Activated naive CD4-positive, alpha-beta T cell treated with anti-CD3 and anti-CD28 coated beads for 36 hours (primary cell): ENCODE measurements around the gene RIT2. TPM values are rescaled to one million over a fixed set of nuclear protein-coding genes. Genes with fewer than 3 reads are reported as not detected.

ENCODE experiments used
- CTCF ChIA-PET: fragments of 350-600 bp; sonication (Branson Sonifier 250); formaldehyde crosslinking; loops from one replicate; lab custom pipeline; 2021; ENCODE audit warnings: antibody characterized with exemption; lab: Charles Lee
- DNase-seq: peaks from one replicate; pipeline ENCODE4 v3.0.0-alpha.2; 2020
- H3K27ac Mint-ChIP-seq: one replicate; pipeline ENCODE4 v1.8.0; 2021; ENCODE audit warnings: mild to moderate bottlenecking, mixed read lengths
- H3K27me3 Mint-ChIP-seq: one replicate; pipeline ENCODE4 v1.8.0; 2021; ENCODE audit warnings: low read depth, mixed read lengths
- H3K36me3 Mint-ChIP-seq: one replicate; pipeline ENCODE4 v1.8.0; 2021; ENCODE audit warnings: low read depth, mixed read lengths
- H3K4me1 Mint-ChIP-seq: one replicate; pipeline ENCODE4 v1.8.0; 2021; ENCODE audit warnings: low read depth, mixed read lengths
- H3K4me3 Mint-ChIP-seq: one replicate; pipeline ENCODE4 v1.8.0; 2021; ENCODE audit warnings: mild to moderate bottlenecking, moderate library complexity, mixed read lengths
- H3K9me3 Mint-ChIP-seq: one replicate; pipeline ENCODE4 v1.8.0; 2021; ENCODE audit warnings: mixed read lengths
- intact Hi-C: fragments of 100-400 bp; cut with micrococcal nuclease; formaldehyde crosslinking; loops from one replicate; pipeline ENCODE4 v1.15.1; 2023
- total RNA-seq, 2 experiments: library from RNA; stranded (reverse); gene quantifications; one replicate each; pipeline ENCODE4 v1.2.3, GENCODE V29; 2021

RIT2 gene
- total RNA-seq, 2 experiments from 2014 or later = not detected

DNA sequence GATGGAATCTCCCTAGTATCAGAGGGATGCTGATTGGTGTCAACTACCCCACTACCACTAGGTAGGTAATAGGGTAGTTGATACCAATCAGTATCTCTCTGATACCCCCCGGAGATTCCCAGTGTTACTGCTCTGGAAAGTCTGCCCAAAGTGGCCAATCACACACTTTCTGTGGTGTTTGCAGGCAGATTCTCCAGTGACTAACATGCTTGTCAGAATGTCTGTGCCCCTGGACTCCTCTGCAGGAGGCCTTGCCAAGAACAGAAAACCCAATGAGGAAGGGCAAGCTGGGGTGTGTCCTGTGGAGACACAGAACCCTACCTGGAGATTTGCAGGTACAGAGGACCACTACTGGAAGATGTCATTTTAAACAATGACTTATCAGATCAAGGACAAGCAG, 135.1 kb downstream of the RIT2 start:
- Mint-ChIP-seq H3K27me3 (no peaks in the 10 kb centered on the region), H3K9me3 (peaks cover 3% of the 10 kb centered on the region), H3K36me3 (no peaks in the 10 kb centered on the region), H3K27ac (no peak overlapping the region), H3K4me3 (no peak overlapping the region), H3K4me1 (no peaks in the 10 kb centered on the region)
- intact Hi-C loops = no loop called here
- DNase-seq = no peak
- CTCF ChIA-PET = no interaction called here

DNA sequence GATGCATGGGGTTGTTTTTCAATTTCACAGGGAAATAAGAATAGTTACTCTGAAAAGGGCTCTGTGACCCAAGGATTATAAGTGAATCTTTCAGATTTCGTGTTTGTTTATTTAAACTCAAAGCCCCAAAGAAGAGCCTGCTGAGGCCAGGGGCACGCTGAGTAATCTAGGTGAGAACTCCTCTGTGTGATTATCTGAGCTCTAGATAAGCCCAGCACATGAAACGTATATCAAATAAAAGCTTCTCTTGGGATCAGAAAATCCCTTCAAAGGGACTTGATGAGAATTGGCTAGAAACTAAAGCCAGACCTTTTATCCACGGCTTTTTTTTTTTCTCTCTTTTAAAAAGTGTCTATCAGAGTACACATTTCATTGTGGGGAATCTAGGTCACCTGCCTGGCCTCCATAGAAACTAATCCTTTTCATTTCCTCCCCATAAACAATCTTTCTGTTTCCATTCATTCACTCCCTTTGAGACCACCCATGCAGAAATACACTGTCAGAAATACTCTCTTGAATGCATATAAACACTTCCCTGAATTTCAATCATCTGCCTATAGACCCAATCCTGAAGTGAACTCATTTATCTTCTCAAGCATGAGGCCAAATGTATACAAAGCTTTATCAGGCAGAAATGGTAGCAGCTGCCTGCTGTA, 137.4 kb downstream of the RIT2 start:
- CTCF ChIA-PET = no interaction called here
- Mint-ChIP-seq H3K4me3 (no peak overlapping the region), H3K27ac (no peak overlapping the region), H3K36me3 (no peaks in the 10 kb centered on the region), H3K9me3 (peaks cover 3% of the 10 kb centered on the region), H3K27me3 (no peaks in the 10 kb centered on the region), H3K4me1 (no peaks in the 10 kb centered on the region)
- intact Hi-C loops = no loop called here
- DNase-seq = no peak

DNA sequence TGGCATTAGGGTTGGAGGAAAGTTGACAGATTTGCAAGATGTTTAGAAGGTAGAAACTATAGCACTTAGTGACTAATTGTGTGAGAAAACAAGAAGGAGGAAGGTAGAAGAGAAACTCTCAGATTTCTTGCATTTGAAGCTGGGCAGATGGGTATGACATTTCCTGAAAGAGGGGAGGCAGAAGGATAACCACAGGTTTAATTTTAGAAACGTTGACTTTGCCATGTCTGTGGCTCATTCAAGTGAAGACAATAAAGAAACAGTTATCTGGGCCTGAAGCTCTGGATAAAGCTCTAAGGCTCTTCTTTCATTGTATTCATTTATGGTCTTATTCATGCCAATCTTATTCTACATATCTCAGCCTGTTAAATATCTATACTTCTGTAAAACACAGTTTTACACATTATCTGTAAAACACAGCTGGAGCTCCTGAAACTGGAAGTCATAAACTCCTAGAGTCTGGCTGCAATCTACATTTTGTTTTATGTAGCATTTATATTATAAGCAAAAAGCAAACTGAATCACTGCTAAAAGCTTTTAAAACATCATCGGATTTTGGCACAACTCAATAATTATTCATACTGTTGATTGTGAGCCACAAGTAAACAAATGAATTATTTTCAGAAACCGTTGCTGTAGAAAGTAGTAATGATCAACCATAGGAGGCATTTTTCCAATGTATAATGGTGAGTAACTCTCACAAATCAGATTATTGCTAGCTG, 138.5 kb downstream of the RIT2 start:
- no peak for DNase-seq
- CTCF ChIA-PET = no interaction called here
- H3K27me3 Mint-ChIP-seq = no peaks in the 10 kb centered on the region
- intact Hi-C loops = no loop called here
- peaks cover 3% of the 10 kb centered on the region for H3K9me3 Mint-ChIP-seq
- H3K4me1 Mint-ChIP-seq = no peaks in the 10 kb centered on the region
- H3K36me3 Mint-ChIP-seq = no peaks in the 10 kb centered on the region
- no peak overlapping the region for H3K4me3 Mint-ChIP-seq
- no peak overlapping the region for H3K27ac Mint-ChIP-seq

DNA sequence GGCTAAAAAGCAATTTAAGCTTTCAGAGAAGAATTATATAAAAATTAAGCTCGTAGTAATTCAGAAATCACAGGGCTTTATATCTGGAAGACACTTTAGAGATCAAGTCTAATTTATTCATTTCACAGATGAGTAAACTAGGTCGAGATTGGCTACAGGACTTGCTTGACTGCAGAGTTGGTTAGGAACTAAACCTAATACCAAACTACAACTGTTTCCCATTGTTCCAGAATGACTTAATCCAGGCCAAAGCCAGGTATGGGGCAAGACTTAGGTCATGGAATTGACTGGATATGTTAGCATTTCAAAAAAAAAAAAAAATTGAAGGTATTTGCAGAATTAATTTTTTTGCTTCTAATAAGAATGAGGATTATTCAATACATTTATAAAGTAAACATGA, 146.1 kb downstream of the RIT2 start:
- no peak overlapping the region for H3K4me3 Mint-ChIP-seq

DNA sequence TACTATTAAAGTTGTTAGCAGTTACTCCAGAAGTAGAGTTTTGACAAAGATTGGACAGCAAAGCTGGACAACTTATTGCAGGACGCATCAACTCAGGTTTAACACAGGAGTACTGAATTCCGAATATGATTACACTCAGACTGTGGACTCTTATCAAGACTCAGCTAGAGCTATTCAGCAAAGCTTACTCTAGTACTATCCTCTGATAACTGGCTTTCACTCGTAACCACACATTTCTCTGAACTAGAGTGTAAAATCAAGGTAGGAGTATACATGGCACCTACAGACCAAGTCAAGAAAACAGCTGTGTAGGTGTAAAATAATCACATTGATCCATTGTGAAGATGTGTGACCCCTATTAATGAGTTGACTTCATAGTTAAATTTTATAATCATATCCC, 154.2 kb downstream of the RIT2 start:
- intact Hi-C loops = no loop called here
- Mint-ChIP-seq H3K36me3 (no peaks in the 10 kb centered on the region), H3K9me3 (no peaks in the 10 kb centered on the region)

More for the DNA sequence above, 146.1 kb downstream of the RIT2 start:
- no peaks in the 10 kb centered on the region for H3K36me3 Mint-ChIP-seq
- intact Hi-C loops = no loop called here
- CTCF ChIA-PET = no interaction called here
- H3K27ac Mint-ChIP-seq = no peak overlapping the region
- no peak for DNase-seq
- H3K4me1 Mint-ChIP-seq = no peaks in the 10 kb centered on the region
- H3K27me3 Mint-ChIP-seq = no peaks in the 10 kb centered on the region
- H3K9me3 Mint-ChIP-seq = no peaks in the 10 kb centered on the region

DNA sequence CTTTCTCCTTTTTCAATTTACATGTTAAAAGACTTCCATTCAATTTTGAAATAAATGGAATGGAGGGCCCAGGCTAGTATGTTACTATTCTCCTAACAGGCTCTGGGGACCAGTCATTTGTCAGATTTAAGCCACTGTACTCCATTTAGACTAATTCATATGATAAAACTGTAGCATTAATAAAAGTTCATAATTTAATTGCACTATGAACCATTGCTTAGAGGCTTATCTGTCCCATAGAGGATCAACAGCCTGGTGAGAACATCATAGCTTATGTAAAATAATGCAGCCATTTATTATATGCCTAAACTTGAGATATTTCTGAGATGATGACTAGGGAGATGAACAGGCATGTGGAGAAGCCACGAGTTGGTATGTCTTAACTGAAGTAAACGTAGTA, 156.0 kb downstream of the RIT2 start:
- Mint-ChIP-seq H3K4me3 (no peak overlapping the region), H3K27me3 (no peaks in the 10 kb centered on the region), H3K27ac (no peak overlapping the region), H3K36me3 (no peaks in the 10 kb centered on the region), H3K9me3 (peaks cover 3% of the 10 kb centered on the region), H3K4me1 (no peaks in the 10 kb centered on the region)
- CTCF ChIA-PET = no interaction called here
- DNase-seq = no peak
- intact Hi-C loops = no loop called here

More for the DNA sequence above, 154.2 kb downstream of the RIT2 start:
- DNase-seq = no peak
- H3K4me3 Mint-ChIP-seq = no peak overlapping the region
- no peak overlapping the region for H3K27ac Mint-ChIP-seq
- CTCF ChIA-PET = no interaction called here
- H3K4me1 Mint-ChIP-seq = no peaks in the 10 kb centered on the region
- H3K27me3 Mint-ChIP-seq = no peaks in the 10 kb centered on the region

DNA sequence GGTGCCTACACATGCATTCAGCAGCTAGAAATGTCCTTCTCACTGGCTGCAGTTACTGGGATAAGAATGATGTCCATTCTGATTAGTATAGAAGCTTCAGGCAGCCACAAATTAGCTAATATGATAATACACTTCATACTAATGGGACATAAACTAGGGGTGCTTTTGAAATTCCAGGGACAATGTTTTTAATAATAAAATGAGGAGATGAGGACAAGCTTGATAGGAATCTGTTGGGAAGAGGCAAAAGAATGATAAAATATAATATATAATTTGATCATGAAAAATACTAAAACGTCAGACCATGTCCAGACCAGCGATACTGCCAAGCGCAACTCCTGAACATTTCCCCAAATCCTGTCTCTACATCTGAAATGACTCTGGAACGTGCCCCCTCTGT, 157.1 kb downstream of the RIT2 start:
- CTCF ChIA-PET = no interaction called here
- DNase-seq = no peak
- Mint-ChIP-seq H3K36me3 (no peaks in the 10 kb centered on the region), H3K27ac (no peak overlapping the region), H3K4me1 (no peaks in the 10 kb centered on the region), H3K27me3 (no peaks in the 10 kb centered on the region), H3K4me3 (no peak overlapping the region), H3K9me3 (peaks cover 3% of the 10 kb centered on the region)
- intact Hi-C loops = no loop called here

DNA sequence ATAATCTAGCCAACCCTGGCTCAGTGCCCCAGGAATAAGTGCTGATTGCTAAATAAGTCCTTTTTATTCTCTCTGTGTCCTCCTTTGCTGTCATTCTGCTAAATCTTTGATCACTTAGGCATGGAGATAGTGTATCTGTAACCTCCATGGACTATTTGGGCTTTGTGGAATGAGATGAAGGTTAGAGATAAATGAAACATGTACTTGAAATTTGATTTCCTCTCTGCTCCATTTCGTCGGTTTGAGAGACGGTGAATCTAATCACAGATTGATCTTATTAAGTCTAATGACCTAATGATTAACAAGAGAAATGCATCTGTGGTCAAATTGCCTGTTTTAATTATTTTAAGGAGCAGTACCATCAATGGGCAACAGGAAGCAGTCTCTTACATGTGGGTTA, 159.2 kb downstream of the RIT2 start:
- no peak overlapping the region for H3K4me3 Mint-ChIP-seq
- no peaks in the 10 kb centered on the region for H3K27me3 Mint-ChIP-seq
- no peak overlapping the region for H3K27ac Mint-ChIP-seq
- no peak for DNase-seq
- H3K9me3 Mint-ChIP-seq = peaks cover 3% of the 10 kb centered on the region
- CTCF ChIA-PET = no interaction called here
- intact Hi-C loops = no loop called here
- no peaks in the 10 kb centered on the region for H3K4me1 Mint-ChIP-seq
- no peaks in the 10 kb centered on the region for H3K36me3 Mint-ChIP-seq

DNA sequence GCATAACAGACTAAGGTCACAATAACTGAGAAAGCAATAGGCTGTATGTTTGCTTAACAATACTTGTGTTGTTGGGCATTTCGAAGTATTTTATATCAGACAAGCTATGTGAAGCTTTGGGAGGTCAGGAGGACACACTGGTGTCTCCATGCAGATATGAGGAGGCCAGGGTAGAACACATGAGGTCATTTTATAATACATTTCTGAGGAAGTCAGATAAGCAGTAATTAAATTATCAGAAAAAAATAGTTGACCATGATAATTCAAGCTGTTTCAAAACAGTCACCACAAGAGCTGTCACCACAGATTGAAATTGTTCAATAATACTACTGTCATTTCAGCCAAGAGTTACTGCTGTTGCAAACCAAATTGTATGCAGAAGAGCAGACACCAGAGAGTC, 160.6 kb downstream of the RIT2 start:
- H3K4me3 Mint-ChIP-seq = no peak overlapping the region
- no peak overlapping the region for H3K27ac Mint-ChIP-seq
- CTCF ChIA-PET = interaction anchor here (0.6 kb wide), 2 partner anchors 31 to 68 kb away, joined by 4 to 5 read pairs; no protein-coding TSS in a partner anchor
- no peaks in the 10 kb centered on the region for H3K4me1 Mint-ChIP-seq
- no peak for DNase-seq
- no peaks in the 10 kb centered on the region for H3K36me3 Mint-ChIP-seq
- intact Hi-C loops = no loop called here
- H3K9me3 Mint-ChIP-seq = peaks cover 6% of the 10 kb centered on the region
- H3K27me3 Mint-ChIP-seq = no peaks in the 10 kb centered on the region

DNA sequence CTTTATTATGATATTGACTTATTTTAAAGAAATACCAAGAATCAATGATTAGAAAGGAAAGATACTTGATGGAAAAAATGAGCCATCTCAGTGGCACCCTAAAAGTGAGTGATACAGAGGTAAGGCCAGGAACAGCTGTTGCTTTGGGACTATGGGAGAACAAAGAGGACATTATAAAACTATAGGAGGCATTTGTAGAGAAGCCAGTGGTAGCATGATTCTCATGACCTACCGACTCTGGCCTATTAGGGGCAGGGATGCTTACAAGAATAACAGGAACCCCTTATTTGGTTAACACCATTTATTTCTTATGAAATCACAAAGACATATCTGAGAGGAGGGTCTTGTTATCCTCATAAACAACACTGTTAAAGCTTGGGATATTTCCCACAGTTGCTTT, 162.2 kb downstream of the RIT2 start:
- Mint-ChIP-seq H3K36me3 (no peaks in the 10 kb centered on the region), H3K27ac (no peak overlapping the region), H3K27me3 (no peaks in the 10 kb centered on the region), H3K4me3 (no peak overlapping the region), H3K4me1 (no peaks in the 10 kb centered on the region), H3K9me3 (peaks cover 7% of the 10 kb centered on the region)
- CTCF ChIA-PET = no interaction called here
- intact Hi-C loops = no loop called here
- DNase-seq = no peak

DNA sequence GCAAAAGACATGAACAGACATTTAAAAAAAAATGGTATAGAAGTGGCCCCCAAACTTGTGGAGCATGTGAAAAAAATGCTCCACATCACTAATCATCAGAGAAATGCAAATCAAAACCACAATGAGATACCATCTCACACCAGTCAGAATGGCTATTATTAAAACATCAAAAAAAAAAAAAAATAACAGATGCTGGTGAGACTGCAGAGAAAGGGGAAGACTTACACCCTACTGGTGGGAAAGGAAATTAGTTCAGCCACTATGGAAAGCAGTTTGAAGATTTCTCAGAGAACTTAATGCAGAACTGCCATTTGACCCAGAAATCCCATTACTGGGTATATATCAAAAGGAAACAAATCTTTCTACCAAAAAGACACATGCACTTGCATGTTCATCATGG, 164.8 kb downstream of the RIT2 start:
- H3K9me3 Mint-ChIP-seq = peaks cover 7% of the 10 kb centered on the region
- no peaks in the 10 kb centered on the region for H3K27me3 Mint-ChIP-seq
- H3K4me1 Mint-ChIP-seq = no peaks in the 10 kb centered on the region
- CTCF ChIA-PET = no interaction called here
- no peak for DNase-seq
- no peak overlapping the region for H3K4me3 Mint-ChIP-seq
- no peak overlapping the region for H3K27ac Mint-ChIP-seq
- intact Hi-C loops = no loop called here
- H3K36me3 Mint-ChIP-seq = no peaks in the 10 kb centered on the region

DNA sequence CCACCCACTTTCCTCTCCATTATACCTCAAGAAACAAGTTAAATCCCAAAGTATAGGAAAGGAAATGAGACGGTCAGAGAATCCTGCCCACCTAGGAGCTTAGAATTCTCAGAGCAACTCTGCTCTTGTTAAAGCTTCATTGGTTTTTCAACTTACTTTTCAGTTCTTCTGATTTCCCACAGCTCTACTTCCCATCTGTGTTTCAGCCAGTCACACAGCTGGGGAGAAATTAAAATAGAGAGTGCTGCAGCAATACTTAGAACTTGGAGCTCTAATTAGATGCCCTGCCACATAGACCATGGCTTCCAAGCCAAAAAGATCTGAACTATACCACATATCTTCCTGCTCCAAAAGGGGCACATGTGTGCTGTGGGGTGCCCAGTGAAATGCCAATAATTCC, 166.7 kb downstream of the RIT2 start:
- Mint-ChIP-seq H3K4me3 (no peak overlapping the region), H3K9me3 (peaks cover 7% of the 10 kb centered on the region), H3K36me3 (no peaks in the 10 kb centered on the region), H3K4me1 (no peaks in the 10 kb centered on the region), H3K27ac (no peak overlapping the region), H3K27me3 (no peaks in the 10 kb centered on the region)
- intact Hi-C loops = no loop called here
- DNase-seq = no peak
- CTCF ChIA-PET = no interaction called here

DNA sequence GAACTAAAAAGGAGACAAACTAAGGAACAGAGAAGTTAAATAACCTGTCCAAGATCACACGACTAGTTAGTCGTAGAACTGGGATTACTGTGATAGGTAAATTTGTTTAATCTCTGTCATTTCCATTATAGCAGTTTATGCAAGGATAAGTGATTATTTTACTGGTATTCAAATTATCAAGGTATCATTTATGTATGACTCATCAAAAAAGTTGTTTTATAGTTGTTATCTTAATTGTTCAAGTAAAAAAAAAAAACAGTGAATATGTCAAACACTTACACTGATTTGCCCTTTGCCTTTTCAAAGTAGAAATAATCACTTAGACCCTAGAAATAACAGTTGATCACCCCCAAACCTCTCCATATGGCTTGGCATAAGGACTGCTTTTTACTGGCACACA, 173.6 kb downstream of the RIT2 start:
- peaks cover 9% of the 10 kb centered on the region for H3K9me3 Mint-ChIP-seq
- H3K4me3 Mint-ChIP-seq = no peak overlapping the region
- H3K27me3 Mint-ChIP-seq = no peaks in the 10 kb centered on the region
- no peak for DNase-seq
- no peaks in the 10 kb centered on the region for H3K36me3 Mint-ChIP-seq
- CTCF ChIA-PET = no interaction called here
- no peak overlapping the region for H3K27ac Mint-ChIP-seq
- no peaks in the 10 kb centered on the region for H3K4me1 Mint-ChIP-seq
- intact Hi-C loops = no loop called here
